HL-60/S4 treated with phorbol 12-myristate 13-acetate at 8.2 ng/mL for 4 days and 3 days (cell line): ENCODE measurements around the gene SPRY1.

ENCODE experiments used
- in situ Hi-C: fragments of 300-500 bp; cut with MboI; formaldehyde crosslinking; loops from 2 replicates; pipeline ENCODE4 v1.15.0; 2022; ENCODE audit warnings: low sequenced_read_pairs

SPRY1 gene

DNA sequence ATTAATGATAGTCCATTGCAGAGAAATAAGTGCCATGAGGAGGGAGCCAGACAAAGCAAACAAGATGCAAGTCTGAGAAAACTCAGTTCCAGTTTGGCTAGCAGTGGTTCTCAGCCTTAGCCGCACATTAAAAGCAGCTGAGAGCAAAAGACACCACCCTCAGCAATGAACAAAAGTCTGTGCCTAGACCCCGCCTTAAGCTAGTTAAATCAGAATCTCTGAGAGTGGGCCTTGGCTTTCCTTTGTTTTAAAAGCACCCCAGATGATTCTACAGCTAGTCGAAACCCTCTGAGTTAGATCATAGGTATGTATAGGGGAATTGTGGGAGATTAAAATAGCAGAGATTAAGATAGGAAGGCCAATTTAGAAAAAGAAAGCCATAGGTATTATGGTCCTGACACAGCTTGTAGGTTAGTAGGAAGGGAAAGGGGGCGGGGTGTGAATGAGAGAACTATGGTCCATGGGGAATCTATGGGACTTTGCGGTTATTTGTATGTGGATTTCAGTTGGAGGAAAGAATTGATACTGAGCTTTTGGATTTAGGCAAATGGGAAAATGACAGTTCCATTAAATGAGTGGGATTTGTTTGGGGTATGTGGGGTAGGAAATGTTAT lies 12.0 kb downstream of the SPRY1 start:
- in situ Hi-C loops, result loop anchor here (25.0 kb wide), 1 partner anchor 179 kb away; no protein-coding TSS in a partner anchor

DNA sequence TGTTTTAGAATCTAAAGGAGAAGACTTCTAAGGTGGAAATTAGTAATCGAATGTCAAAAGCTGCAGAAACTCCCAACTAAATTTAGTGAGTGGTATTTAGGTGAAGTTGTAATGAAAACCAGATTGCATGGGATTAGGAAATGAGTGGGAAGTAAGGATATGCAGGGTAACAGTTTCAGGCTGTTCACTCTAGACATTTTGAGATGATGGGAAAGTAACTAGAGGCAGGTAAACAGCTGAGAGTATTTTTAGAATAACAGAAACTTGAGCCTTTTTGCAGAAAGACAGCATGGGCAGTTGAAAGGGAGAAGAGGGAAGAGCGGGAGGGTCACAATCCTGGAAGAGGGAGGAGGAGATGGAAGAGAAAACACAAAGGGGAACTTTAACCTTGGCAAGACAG lies 12.7 kb downstream of the SPRY1 start:
- in situ Hi-C loops, result loop anchor here (25.0 kb wide), 1 partner anchor 178 kb away; no protein-coding TSS in a partner anchor

DNA sequence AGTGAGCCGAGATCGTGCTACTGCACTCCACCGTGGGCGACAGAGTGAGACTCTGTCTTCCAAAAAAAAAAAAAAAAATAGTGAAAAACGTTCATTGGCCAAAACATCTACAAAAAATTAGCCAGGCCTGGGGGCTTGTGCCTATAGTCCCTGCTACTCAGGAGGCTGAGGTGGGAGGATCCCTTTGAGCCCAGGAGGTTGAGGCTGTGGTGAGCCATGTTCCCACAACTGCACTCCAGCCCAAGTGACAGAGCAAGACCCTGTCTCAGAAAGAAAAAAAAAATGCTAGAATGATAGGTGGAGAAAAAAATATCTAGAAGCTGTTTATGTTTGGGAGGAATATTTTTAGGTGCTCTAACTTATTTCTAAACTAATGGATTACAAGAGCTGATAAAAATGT lies 14.9 kb downstream of the SPRY1 start:
- in situ Hi-C loops, result loop anchor here (25.0 kb wide), 1 partner anchor 176 kb away; no protein-coding TSS in a partner anchor

DNA sequence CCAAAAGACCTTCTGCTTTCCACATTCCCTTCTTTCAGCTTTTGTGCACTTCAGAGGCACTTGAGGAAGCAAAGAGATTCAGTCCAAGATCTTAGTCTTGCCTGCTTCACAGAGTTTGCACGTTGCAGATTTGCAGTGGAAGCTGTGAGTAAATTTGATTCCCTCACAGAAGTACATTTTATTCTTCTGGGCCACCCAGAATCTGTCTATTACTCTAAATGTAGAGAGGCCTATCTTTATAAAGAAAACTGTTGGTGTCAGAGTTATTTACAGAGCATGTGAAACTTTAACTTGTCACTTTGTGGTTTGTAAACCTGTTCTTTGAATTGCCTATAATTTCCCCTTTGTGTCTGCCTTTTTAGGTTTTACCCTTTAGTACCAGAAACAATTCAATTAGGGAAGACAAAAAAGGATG lies 15.5 kb downstream of the SPRY1 start:
- in situ Hi-C loops, result loop anchor here (25.0 kb wide), 1 partner anchor 175 kb away; no protein-coding TSS in a partner anchor

DNA sequence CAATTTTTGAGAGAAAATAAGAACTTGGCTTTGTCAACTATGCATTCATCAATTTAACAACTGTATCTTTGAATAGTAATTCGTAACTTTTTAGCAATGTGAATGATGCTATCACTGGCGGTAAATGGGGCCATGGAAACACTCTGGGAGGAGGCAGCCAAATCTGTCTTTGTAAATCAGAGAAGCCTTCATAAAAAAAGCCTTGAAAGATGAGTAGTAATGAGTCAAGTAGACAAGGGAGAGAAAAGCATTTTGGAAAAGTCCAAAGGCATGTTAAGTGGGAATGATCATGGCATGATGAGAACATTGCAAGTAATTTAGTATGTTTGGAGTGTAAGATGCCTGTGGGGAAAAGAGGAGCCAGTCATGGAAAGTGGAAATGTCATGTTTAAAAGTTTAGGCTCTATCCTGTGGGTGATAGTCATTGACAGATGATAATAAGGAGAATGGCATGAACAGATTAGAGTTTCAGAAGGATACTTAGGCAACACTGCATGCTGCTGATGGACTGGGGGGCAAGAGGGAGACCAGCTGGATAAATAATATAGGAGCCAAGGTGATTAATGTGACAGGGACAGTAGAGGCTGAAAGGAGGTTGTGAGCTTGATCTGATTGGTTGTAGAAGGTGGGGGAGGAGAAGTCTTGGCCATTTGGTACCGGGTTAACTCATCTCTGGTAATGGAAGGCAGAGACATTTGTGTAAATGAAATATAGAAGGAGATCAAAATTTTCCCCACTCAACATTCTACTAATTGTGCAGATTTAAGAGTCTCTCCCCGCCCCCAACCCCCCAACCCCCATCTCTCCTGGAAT lies 16.3 kb downstream of the SPRY1 start:
- in situ Hi-C loops, result loop anchor here (25.0 kb wide), 1 partner anchor 174 kb away; no protein-coding TSS in a partner anchor

DNA sequence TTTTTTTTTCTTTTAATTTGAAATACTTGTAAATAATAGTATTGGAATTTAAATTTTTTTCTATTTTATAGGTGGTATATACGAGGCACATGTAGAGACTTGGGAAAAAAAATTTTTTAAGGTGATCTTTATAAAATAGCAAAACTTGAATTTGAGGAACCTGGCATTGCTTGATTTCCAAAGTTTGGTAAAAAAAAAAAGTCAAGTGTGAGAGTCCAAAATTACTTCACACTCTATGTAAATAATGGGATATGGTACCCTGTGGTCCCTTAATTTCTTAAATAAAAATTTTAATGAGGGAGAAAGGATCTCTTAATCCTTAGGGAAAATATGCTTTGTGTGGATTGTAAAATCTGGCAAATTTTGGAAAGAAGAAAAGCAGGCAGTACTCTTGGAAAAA lies 19.0 kb downstream of the SPRY1 start:
- in situ Hi-C loops, result loop anchor here (25.0 kb wide), 1 partner anchor 172 kb away; no protein-coding TSS in a partner anchor

DNA sequence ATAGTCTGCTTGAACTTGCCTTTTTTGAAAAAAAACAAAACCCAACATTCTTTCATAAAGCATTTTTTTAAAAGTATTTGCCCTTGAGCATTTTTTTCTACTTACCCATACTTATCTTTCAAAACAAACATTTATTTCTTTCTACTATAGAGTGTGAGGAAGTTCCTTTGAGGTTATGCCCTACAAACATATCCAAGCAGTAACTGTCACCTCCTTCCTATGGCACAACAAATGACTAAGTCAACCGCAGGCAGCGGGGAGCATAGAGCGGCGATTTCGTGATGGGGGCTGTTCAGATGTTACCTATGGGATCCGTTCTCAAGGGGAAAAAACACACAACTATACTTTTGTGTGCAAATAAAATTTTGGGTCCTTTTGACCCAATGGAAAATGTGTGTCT lies 19.4 kb downstream of the SPRY1 start:
- in situ Hi-C loops, result loop anchor here (25.0 kb wide), 1 partner anchor 171 kb away; no protein-coding TSS in a partner anchor

DNA sequence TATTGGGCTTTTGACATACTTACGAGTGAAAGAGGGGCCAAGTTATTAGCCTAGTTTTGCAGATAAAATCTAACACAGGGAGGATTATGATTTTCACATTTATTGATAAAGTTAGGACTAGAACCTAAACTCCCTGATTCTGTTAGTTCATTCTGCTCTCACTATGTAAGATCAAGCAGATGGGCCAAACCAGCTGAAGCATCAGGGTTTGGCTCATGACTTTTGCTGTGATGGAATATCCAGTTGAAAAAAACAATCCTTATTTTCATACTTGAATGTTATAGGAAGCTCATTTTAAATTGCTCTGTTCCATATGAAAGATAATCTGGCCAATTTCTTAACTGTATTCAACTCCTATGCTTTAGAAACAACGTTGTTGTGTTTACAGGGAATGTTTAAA lies 21.2 kb downstream of the SPRY1 start:
- in situ Hi-C loops, result loop anchor here (25.0 kb wide), 1 partner anchor 169 kb away; no protein-coding TSS in a partner anchor

DNA sequence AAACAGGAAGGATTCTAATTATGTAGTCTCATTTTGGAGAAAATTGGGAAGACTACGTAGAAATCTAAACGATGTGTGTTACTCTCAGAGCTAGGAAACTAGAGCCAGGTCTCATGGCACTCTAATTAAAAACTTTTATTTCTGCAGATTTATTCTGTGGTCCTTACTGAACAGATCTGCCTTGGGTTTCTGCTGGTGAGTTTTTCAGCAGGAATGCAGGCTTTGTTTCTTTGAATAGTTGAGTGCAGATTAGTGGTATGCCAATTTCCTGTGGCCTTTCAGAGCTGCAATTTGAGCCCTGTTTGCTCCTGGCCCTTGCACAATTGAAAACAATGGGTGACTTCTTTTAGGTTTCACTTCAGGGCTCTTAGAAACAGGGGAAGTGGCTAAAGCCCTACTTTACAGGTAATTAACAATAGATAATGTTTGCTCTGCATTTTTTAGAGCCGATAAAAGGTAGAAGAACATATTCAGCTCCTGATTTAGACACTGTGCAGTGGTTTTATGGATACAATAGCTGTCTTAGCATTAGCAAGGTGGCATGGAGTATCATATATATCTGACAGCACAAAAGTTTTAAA lies 21.8 kb downstream of the SPRY1 start:
- in situ Hi-C loops, result loop anchor here (25.0 kb wide), 1 partner anchor 169 kb away; no protein-coding TSS in a partner anchor

DNA sequence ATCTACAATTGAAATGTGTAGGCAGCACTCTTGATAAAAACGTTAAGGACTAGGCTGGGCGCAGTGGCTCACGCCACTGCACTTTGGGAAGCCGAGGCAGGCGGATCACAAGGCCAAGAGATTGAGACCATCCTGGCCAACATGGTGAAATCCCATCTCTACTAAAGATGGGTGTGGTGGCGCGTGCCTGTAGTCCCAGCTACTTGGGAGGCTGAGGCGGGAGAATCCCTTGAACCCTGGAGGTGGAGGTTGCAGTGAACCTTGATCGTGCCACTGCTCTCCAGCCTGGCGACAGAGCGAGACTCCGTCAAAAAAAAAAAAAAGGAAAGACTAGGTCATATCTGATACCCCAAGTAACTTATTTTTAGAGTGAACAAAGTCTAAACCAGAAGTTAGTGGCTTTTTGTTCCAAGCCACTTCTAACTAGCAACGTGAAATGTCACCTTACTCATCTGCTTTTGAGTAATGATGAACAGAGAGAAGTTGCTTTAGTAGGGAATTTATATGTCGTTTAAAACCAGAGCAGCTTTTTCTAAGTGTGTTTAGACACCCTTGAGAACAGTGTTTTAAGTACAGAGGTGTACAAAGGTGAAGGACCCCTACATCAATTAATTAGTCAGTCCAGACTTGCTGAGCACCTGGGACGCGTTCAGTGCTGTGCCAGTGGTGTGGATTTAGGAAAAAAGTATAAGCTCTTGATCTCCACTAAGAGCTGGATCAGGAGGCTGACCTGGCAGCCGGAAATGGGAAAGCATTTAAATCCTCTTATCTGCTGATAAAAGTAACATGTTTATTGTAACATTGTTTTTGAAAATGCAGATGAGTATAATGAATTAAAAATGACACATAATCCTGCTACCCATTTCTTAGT lies 23.5 kb downstream of the SPRY1 start:
- in situ Hi-C loops, result loop anchor here (25.0 kb wide), 1 partner anchor 167 kb away; no protein-coding TSS in a partner anchor

DNA sequence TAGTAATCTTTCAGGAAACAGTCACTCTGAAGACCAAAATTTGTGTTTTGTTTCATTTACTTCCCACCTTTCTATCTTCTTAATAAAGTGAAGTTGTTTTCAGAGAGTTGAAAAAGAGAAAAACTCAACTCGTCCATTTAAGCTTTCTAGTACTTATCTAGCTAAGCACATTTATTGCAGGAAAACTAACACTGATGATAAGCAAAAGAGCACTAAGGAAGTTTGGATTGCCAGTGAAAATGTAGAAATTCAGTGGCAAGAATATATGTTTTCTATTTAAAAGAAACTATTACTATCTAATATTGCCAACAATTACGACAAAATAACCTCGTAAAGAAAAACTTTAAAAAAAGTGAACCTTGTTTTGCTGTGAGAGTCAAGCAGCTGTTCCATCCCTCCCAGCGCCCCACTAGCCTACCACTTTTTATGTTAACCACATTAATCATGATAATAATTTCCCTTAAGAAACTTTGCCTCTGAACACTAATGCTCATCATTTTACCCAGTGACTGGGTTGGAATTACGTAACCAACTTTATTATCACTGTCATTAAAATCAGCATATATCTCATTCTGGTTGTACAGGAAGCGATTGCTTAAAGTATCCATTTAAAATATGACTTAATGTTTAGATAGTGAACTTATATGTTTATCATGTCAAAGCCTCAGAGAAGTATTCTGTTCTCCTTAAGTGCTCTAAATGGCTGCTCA lies 24.8 kb downstream of the SPRY1 start:
- in situ Hi-C loops, result loop anchor here (25.0 kb wide), 1 partner anchor 166 kb away; no protein-coding TSS in a partner anchor

DNA sequence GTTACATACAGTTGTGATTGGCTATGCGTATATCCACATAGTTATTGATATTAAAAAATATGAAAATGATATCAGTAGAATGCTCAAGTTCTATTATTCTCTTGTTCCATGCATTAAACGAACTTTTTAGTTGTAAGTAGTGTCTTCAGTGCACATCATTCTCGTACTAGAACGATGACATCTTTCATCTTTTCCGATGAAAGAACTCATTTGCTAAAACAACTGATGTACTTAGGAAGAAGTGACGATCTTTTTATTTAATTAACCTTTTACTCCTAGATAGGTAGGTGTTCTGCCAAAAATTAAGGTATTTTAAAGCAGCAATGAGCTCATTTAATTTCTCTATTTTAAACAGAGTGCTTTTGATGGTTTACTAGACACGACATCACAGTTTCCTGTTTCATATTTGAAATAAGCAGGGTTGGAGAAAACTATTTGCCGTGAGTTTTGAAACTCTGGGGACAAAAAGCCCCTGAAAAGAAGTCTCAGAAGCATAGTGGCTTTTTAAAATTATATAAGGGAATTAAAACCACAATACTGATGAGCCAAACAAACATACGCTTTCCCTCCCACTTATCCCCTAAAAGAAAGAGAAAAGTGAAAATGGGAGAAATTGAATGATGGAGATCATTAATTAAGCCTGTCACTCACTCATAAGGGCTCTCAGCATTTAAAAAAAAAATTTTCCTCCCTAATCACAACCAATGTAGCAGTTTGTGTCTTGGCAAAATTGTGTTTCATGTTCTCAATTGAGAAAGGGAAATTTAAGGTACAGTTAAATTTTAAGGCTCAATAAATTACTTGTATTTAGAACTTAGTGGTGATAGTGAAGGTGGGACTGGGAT lies 25.6 kb downstream of the SPRY1 start:
- in situ Hi-C loops, result loop anchor here (25.0 kb wide), 1 partner anchor 165 kb away; no protein-coding TSS in a partner anchor

DNA sequence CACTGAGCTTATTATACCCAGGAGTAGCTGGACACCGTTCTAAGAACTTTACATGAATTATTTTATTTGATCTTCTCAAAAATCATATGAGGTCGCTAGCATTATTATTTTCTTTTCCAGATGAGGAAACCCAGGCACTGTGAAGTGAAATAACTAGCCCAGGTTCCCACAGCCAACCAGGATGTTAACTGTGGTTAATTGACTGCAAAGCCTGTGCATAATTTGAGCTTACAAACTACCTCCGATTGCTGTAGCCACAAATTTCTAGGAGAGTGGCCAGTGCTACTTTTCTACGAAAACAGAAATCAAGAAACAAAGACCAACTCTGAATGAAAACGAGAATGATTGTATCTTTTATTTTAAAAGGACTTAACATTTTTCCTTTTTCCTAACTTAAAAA lies 27.2 kb downstream of the SPRY1 start:
- in situ Hi-C loops, result loop anchor here (25.0 kb wide), 1 partner anchor 163 kb away; no protein-coding TSS in a partner anchor

DNA sequence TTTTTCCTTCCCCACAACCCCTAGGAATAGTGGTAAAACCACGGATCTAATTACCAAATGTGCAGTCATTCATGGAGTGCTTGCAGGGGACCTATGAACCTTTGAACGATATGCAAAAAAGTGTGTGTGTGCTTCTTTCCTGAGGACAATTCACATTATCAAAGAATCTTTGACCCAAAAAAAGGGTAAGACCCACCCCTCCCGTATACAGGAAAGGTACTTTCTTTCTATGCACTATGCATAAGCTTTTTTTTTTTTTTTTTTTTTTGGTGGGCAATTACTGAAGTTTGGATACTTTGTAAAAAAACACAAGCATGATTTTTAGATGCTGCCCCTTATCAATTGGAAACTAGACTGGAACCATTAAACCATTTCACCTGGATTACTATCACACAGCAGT lies 31.4 kb downstream of the SPRY1 start:
- in situ Hi-C loops, result no loop called here

DNA sequence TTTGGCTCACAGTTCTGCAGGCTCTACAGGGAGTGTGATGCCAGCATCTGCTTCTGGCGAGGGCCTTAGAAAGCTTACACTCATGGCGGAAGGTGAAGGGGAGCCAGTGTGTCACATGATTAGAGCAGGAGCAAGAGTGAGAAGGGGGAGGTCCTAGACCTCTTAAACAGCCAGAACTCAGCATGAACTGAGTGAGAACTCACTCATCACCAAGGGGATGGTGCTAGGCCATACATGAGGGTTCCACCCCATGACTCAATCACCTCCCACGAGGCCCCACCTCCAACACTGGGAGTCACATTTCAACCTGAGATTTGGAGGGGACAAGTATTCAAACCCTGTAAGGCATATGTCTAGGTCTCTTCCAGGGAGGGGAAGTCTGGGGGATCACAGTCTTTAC lies 33.4 kb downstream of the SPRY1 start:
- in situ Hi-C loops, result no loop called here

DNA sequence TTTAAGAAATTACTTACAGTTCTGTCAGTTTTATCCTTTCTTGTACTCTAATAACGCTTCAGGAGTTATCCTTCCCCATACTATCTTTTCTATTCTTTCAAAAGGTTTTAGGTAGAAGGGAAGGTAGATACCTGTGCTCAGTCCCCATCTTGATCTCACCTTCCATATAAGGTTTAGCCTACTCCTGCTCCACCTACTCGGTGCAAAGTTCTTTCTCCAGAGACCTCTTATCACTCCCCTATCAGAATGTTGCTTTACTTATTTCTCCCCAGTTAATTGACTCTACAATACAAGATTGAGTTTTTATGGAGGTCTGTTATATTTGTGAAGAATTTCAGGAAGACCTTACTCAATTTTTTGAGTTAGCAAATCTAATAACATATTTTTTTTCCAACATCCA lies 33.9 kb downstream of the SPRY1 start:
- in situ Hi-C loops, result no loop called here

DNA sequence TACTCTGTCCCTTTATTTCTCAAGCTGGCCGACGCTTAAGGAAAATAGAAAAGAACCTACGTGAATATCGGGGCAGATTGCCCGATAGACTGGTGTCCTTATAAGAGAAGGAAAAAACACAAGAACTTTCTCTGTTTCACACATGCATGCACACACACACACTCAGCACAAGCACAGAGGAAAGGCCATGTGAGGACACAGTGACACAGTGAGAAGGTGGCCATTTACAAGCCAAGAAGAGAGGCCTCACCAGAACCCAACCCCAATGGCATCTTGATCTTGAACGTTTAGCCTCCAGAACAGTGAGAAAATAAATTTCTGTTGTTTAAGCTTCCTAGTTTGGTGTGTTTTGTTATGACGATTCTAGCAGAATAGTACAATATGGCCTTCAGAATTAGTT lies 37.0 kb downstream of the SPRY1 start:
- in situ Hi-C loops, result no loop called here

DNA sequence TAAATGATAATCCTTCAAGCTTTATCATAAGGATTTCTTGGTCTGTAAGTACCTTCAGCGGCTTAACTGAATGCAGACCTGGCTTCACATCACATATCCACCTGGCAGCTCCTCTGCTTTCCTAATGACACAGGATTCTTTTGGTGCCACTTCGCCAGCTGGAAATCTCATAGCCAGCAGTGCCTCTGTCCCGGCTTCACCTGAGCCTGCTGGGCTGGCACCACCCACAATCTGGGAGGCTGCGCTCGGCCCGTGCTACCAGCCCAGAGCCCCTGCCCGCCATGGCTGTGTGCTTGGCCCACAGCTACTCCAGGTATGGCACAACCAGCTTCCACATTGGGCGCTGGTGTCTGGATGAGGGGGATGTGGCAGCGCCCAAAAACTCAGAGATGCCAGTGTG lies 37.4 kb downstream of the SPRY1 start:
- in situ Hi-C loops, result no loop called here
